Gastrocnemius medialis (tissue), 4 donors: ENCODE results near the gene ALG2. TPM values are rescaled to one million over a fixed set of nuclear protein-coding genes. Genes with fewer than 3 reads are reported as not detected.

Experiments used
- ATAC-seq, 2 donors: fragments of 150-250 bp; one replicate each; pipeline ENCODE4 v1.9.1; 2016
- DNase-seq, 2 donors: peaks; one replicate each; pipeline ENCODE4 v3.0.0-alpha.2; 2019
- H3K27ac ChIP-seq, 4 donors: fragments of 200-600 bp; sonication (generic); 1 replicate in 1 of 4; 2 replicates in 3 of 4; pipeline ENCODE4 v1.5.1; 2016 to 2018; ENCODE audit warnings: mild to moderate bottlenecking in 2 of 4, moderate library complexity in 1 of 4
- H3K27me3 ChIP-seq, 3 donors: fragments of 200-600 bp; sonication (generic) in 2 of 3; 1 replicate in 1 of 3; 2 replicates in 2 of 3; pipeline versions ENCODE4 v1.5.1 to v1.6.0; 2016 to 2019; ENCODE audit warnings: mild to moderate bottlenecking in 1 of 3, moderate library complexity in 1 of 3
- H3K36me3 ChIP-seq, 2 donors: fragments of 200-600 bp; sonication (generic) in 1 of 2; one replicate each; pipeline ENCODE4 v1.5.1; 2017 to 2018
- H3K4me1 ChIP-seq, 2 donors: fragments of 200-600 bp; sonication (generic) in 1 of 2; one replicate each; pipeline ENCODE4 v1.5.1; 2016 to 2017; ENCODE audit warnings: mild to moderate bottlenecking in 2 of 2
- H3K4me3 ChIP-seq, 4 donors: fragments of 200-600 bp; sonication (generic) in 3 of 4; 1 replicate in 1 of 4; 2 replicates in 3 of 4; pipeline ENCODE4 v1.5.1; 2016 to 2019; ENCODE audit warnings: mild to moderate bottlenecking in 2 of 4
- H3K9me3 ChIP-seq, 3 donors: fragments of 200-600 bp; sonication (generic) in 2 of 3; 1 replicate in 1 of 3; 2 replicates in 2 of 3; pipeline ENCODE4 v1.5.1; 2016 to 2019
- POLR2A ChIP-seq, 2 donors: fragments of 450-650 bp; IDR thresholded peaks; one replicate each; pipeline ENCODE4 v1.6.1; 2017; ENCODE audit warnings: antibody characterized with exemption in 2 of 2, mild to moderate bottlenecking in 2 of 2, moderate library complexity in 2 of 2
- in situ Hi-C, 4 donors: fragments of 200-750 bp; cut with MboI; loops; one replicate each; pipeline versions ENCODE4 v1.15.0 to v1.8.0; 2017; ENCODE audit warnings: low sequenced_read_pairs in 4 of 4
- intact Hi-C: fragments of 100-400 bp; cut with DNase I; formaldehyde crosslinking; loops from one replicate; pipeline ENCODE4 v1.15.1; 2023; ENCODE audit warnings: low total_unique reads
- total RNA-seq, 4 donors: library from RNA; depleted of rRNA; stranded (reverse); fragments of >200 nt; gene quantifications; one replicate each; pipeline versions ENCODE4 v1.1.0 to v1.2.3, GENCODE V29; 2016
- TF ChIP-seq, protein P1 (sequence below), 5 experiments: fragments of 450-650 bp in 3 of 5; fragments of 200-600 bp in 2 of 5; sonication (generic) in 2 of 5; IDR thresholded peaks in 4 of 5; conservative IDR thresholded peaks in 1 of 5; 1 replicate in 4 of 5; 2 replicates in 1 of 5; pipeline ENCODE4 v1.5.1; 2016 to 2019; ENCODE audit warnings: antibody characterized with exemption in 5 of 5, mild to moderate bottlenecking in 3 of 5, moderate library complexity in 3 of 5

Gene ALG2
- total RNA-seq, 4 donors from 2014 or later, result 12.3 to 19.9 (median 14.7) TPM

DNA sequence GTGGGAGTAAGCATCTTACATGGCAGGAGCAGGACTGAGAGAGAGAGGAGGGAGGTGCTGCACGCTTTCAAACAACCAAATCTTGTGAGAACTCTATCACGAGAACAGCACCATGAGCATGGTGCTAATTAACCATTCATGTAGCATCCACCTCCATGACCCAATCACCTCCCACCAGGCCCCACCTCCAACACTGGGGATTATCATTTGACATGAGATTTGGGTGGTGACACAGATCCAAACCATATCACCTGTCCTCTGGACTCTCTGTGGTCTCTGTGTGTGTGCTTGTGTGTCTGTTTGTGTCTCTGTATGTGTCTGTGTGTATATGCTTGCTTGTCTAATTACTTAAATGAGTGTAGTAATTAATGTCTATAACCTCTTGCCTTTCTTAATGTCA is 31.4 kb upstream of the ALG2 start:
- peak overlapping the region in 2 of 4 donors; percentile 51 to 100 for H3K27ac ChIP-seq
- ATAC-seq, result no peak
- in situ Hi-C loops, result loop anchor here in 2 of 4 donors (10.0 kb wide), 2 partner anchors 112 to 562 kb away; no protein-coding TSS in a partner anchor

DNA sequence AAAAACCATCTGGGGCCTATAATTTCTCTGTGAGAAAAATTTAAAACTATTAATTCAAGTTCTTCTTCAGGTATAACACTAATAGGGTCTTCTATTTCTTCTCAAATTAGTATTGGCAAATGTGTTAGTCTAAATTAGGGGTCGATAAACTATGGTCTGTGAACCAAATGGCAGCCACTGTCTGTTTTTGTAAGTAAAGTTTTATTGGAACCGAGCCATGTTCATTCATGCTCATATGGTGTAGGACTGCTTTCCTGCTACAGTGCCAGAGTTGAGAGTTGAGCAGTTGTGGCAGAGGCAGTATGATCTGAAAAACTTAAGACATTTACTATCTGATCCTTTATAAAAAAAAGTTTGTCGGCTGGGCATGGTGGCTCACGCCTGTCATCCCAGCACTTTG is 29.4 kb upstream of the ALG2 start:
- ATAC-seq (no peak), DNase-seq (no peak)
- in situ Hi-C loops, result loop anchor here in 2 of 4 donors (10.0 kb wide), 2 partner anchors 114 to 564 kb away; no protein-coding TSS in a partner anchor
- H3K4me1 ChIP-seq, result peaks cover 3 to 11% of the 10 kb centered on the region in 2 donors
- intact Hi-C loops, result no loop called here
- H3K36me3 ChIP-seq, result no peaks in the 10 kb centered on the region
- no peak for TF ChIP-seq POLR2A (IDR thresholded peaks at IDR 0.05)
- TF ChIP-seq, protein P1, sequence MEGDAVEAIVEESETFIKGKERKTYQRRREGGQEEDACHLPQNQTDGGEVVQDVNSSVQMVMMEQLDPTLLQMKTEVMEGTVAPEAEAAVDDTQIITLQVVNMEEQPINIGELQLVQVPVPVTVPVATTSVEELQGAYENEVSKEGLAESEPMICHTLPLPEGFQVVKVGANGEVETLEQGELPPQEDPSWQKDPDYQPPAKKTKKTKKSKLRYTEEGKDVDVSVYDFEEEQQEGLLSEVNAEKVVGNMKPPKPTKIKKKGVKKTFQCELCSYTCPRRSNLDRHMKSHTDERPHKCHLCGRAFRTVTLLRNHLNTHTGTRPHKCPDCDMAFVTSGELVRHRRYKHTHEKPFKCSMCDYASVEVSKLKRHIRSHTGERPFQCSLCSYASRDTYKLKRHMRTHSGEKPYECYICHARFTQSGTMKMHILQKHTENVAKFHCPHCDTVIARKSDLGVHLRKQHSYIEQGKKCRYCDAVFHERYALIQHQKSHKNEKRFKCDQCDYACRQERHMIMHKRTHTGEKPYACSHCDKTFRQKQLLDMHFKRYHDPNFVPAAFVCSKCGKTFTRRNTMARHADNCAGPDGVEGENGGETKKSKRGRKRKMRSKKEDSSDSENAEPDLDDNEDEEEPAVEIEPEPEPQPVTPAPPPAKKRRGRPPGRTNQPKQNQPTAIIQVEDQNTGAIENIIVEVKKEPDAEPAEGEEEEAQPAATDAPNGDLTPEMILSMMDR (IDR thresholded peaks at IDR 0.05 in 4 of 5, conservative IDR thresholded peaks at IDR 0.05 in 1 of 5), result no peak
- H3K9me3 ChIP-seq, result no peaks in the 10 kb centered on the region
- H3K4me3 ChIP-seq, result no peak overlapping the region
- H3K27me3 ChIP-seq, result no peaks in the 10 kb centered on the region
- H3K27ac ChIP-seq, result no peak overlapping the region

More for the DNA sequence above, 31.4 kb upstream of the ALG2 start:
- TF ChIP-seq, protein P1 (IDR thresholded peaks at IDR 0.05 in 4 of 5, conservative IDR thresholded peaks at IDR 0.05 in 1 of 5), result no peak
- TF ChIP-seq POLR2A (IDR thresholded peaks at IDR 0.05), result no peak
- no peak overlapping the region for H3K4me3 ChIP-seq
- intact Hi-C loops, result no loop called here
- no peaks in the 10 kb centered on the region for H3K9me3 ChIP-seq
- H3K27me3 ChIP-seq, result no peaks in the 10 kb centered on the region
- peaks cover 9 to 26% of the 10 kb centered on the region in 2 donors for H3K4me1 ChIP-seq
- H3K36me3 ChIP-seq, result no peaks in the 10 kb centered on the region
- DNase-seq, result no peak

GRCh38 chr9:99249619-99250018 is 27.9 kb upstream of the ALG2 start:
- intact Hi-C loops, result no loop called here
- in situ Hi-C loops, result loop anchor here in 2 of 4 donors (10.0 kb wide), 2 partner anchors 115 to 565 kb away; no protein-coding TSS in a partner anchor
- TF ChIP-seq, protein P1 (IDR thresholded peaks at IDR 0.05 in 4 of 5, conservative IDR thresholded peaks at IDR 0.05 in 1 of 5), result no peak
- TF ChIP-seq POLR2A (IDR thresholded peaks at IDR 0.05), result no peak

GRCh38 chr9:99244344-99245260 is 22.9 kb upstream of the ALG2 start:
- Histone ChIP-seq H3K27ac (no peak overlapping the region), H3K4me1 (peaks cover 6 to 12% of the 10 kb centered on the region in 2 donors), H3K27me3 (no peaks in the 10 kb centered on the region), H3K36me3 (peaks cover 0 to 6% of the 10 kb centered on the region in 2 donors), H3K9me3 (no peaks in the 10 kb centered on the region), H3K4me3 (no peak overlapping the region)
- in situ Hi-C loops (no loop called here), intact Hi-C loops (no loop called here)
- DNase-seq (no peak), ATAC-seq (no peak)
- no peak for TF ChIP-seq POLR2A (IDR thresholded peaks at IDR 0.05)
- TF ChIP-seq, protein P1 (IDR thresholded peaks at IDR 0.05 in 4 of 5, conservative IDR thresholded peaks at IDR 0.05 in 1 of 5), result no peak

More at GRCh38 chr9:99249619-99250018, 27.9 kb upstream of the ALG2 start:
- no peak overlapping the region for H3K27ac ChIP-seq
- ATAC-seq (no peak), DNase-seq (no peak)
- no peaks in the 10 kb centered on the region for H3K9me3 ChIP-seq
- no peak overlapping the region for H3K4me3 ChIP-seq
- H3K4me1 ChIP-seq, result no peaks in the 10 kb centered on the region
- H3K27me3 ChIP-seq, result no peaks in the 10 kb centered on the region
- no peaks in the 10 kb centered on the region for H3K36me3 ChIP-seq
